H1 (cell line): ENCODE data around the gene TMEM45A. TPM values are rescaled to one million over a fixed set of nuclear protein-coding genes. Genes with fewer than 3 reads are reported as not detected.

Experiments
- CTCF ChIA-PET: fragments of 300-600 bp; sonication (Branson Sonifier 250); formaldehyde crosslinking; loops from one replicate; lab custom pipeline; 2021; ENCODE audit not compliant: partially characterized antibody; lab: Charles Lee
- POLR2A ChIA-PET: fragments of 300-600 bp; sonication (Branson Sonifier 250); formaldehyde crosslinking; loops from one replicate; lab custom pipeline; 2021; ENCODE audit warnings: inconsistent platforms; ENCODE audit not compliant: partially characterized antibody; lab: Charles Lee
- DNase-seq, 2 experiments: peaks; one replicate each; pipeline versions ENCODE4 v3.0.0 to v3.0.0-alpha.2; 2010 to 2022; ENCODE audit warnings: low spot score in 2 of 2, low read depth in 1 of 2, mixed read lengths in 1 of 2
- FAIRE-seq: peaks from 2 replicates; lab custom pipeline; 2011; peaks lifted over from hg19 to GRCh38; lab: Jason Lieb, UNC
- H2AFZ ChIP-seq: 2 replicates; pipeline ENCODE4 v1.8.1; 2012; ENCODE audit warnings: low read length, inconsistent platforms
- H2AK5ac ChIP-seq: 2 replicates; pipeline ENCODE4 v1.6.1; 2013; ENCODE audit warnings: low read depth, low read length
- H2BK120ac ChIP-seq: replicated peaks from 2 replicates; pipeline ENCODE3; 2013; ENCODE audit warnings: low read depth, low read length, inconsistent platforms
- H2BK12ac ChIP-seq: 2 replicates; pipeline ENCODE4 v1.6.1; 2013; ENCODE audit warnings: low read depth, low read length
- H2BK15ac ChIP-seq: 2 replicates; pipeline ENCODE4 v1.6.1; 2013; ENCODE audit warnings: low read length
- H2BK20ac ChIP-seq: 2 replicates; pipeline ENCODE4 v1.6.1; 2013; ENCODE audit warnings: low read length
- H2BK5ac ChIP-seq: 2 replicates; pipeline ENCODE4 v1.6.1; 2013; ENCODE audit warnings: low read depth, low read length
- H3K14ac ChIP-seq: 2 replicates; pipeline ENCODE4 v1.6.1; 2013; ENCODE audit warnings: inconsistent platforms; ENCODE audit not compliant: insufficient read length
- H3K18ac ChIP-seq: 2 replicates; pipeline ENCODE4 v1.6.1; 2013; ENCODE audit warnings: low read length; ENCODE audit errors: extremely low read depth
- H3K23ac ChIP-seq: 2 replicates; pipeline ENCODE4 v1.6.1; 2013; ENCODE audit warnings: inconsistent platforms; ENCODE audit not compliant: insufficient read length
- H3K23me2 ChIP-seq: 2 replicates; pipeline ENCODE4 v1.6.1; 2013; ENCODE audit warnings: low read depth, low read length
- H3K27ac ChIP-seq: 2 replicates; pipeline ENCODE4 v1.6.1; 2011; ENCODE audit warnings: low read depth, low read length, inconsistent platforms
- H3K27me3 ChIP-seq, 4 experiments: replicated peaks in 1 of 4; 1 replicate in 1 of 4; 2 replicates in 3 of 4; pipeline versions ENCODE4 v1.6.1 to v1.8.1; 2011 to 2013; ENCODE audit warnings: low read length in 3 of 4, mild to moderate bottlenecking in 3 of 4, inconsistent platforms in 2 of 4, mixed read lengths in 2 of 4, moderate library complexity in 1 of 4; ENCODE audit not compliant: control insufficient read depth in 3 of 4, insufficient read depth in 3 of 4; ENCODE audit errors: extremely low read depth in 1 of 4
- H3K36me3 ChIP-seq, 4 experiments: 2 replicates each; pipeline versions ENCODE4 v1.6.1 to v1.8.1; 2011 to 2013; ENCODE audit warnings: mild to moderate bottlenecking in 4 of 4, low read length in 3 of 4, moderate library complexity in 2 of 4, control low read depth in 1 of 4, inconsistent platforms in 1 of 4; ENCODE audit not compliant: insufficient read depth in 4 of 4, control insufficient read depth in 2 of 4
- H3K4ac ChIP-seq: replicated peaks from 2 replicates; pipeline ENCODE3; 2013; ENCODE audit warnings: low read length, low read depth, mixed read lengths, inconsistent platforms; ENCODE audit not compliant: insufficient read length
- H3K4me1 ChIP-seq, 4 experiments: replicated peaks in 1 of 4; 1 replicate in 1 of 4; 2 replicates in 3 of 4; pipeline versions ENCODE4 v1.6.1 to v1.8.1; 2011 to 2013; ENCODE audit warnings: low read length in 3 of 4, inconsistent platforms in 2 of 4, mixed read lengths in 1 of 4; ENCODE audit not compliant: insufficient read depth in 4 of 4, control insufficient read depth in 3 of 4
- H3K4me2 ChIP-seq, 2 experiments: 2 replicates each; pipeline versions ENCODE4 v1.6.1 to v1.8.1; 2011 to 2013; ENCODE audit warnings: low read depth in 2 of 2, low read length in 2 of 2, control low read depth in 1 of 2, inconsistent platforms in 1 of 2, mild to moderate bottlenecking in 1 of 2; ENCODE audit not compliant: insufficient read depth in 1 of 2
- H3K4me3 ChIP-seq, 4 experiments: fragments of 200-600, 300-600 bp in 1 of 4; sonication (generic), shearing (Covaris generic), sonication (Bioruptor Twin) in 1 of 4; 2 replicates each; pipeline versions ENCODE4 v1.5.1 to v1.8.1; 2011 to 2016; ENCODE audit warnings: low read length in 4 of 4, low read depth in 3 of 4, control low read depth in 2 of 4, inconsistent platforms in 2 of 4, mild to moderate bottlenecking in 2 of 4, mixed read lengths in 1 of 4, moderate library complexity in 1 of 4; ENCODE audit not compliant: insufficient read depth in 2 of 4; ENCODE audit errors: extremely low read depth in 1 of 4
- H3K56ac ChIP-seq: replicated peaks from 2 replicates; pipeline ENCODE3; 2013; ENCODE audit warnings: low read depth, mild to moderate bottlenecking, mixed read lengths, low read length, inconsistent platforms; ENCODE audit not compliant: insufficient read length
- H3K79me1 ChIP-seq: 2 replicates; pipeline ENCODE4 v1.6.1; 2013; ENCODE audit warnings: low read depth, low read length, control low read depth
- H3K79me2 ChIP-seq, 2 experiments: 2 replicates each; pipeline versions ENCODE4 v1.6.1 to v1.8.1; 2012 to 2013; ENCODE audit warnings: low read length in 2 of 2, mild to moderate bottlenecking in 2 of 2, inconsistent platforms in 1 of 2; ENCODE audit not compliant: insufficient read depth in 2 of 2, control insufficient read depth in 1 of 2
- H3K9ac ChIP-seq, 4 experiments: replicated peaks in 1 of 4; 1 replicate in 1 of 4; 2 replicates in 3 of 4; pipeline versions ENCODE4 v1.6.1 to v1.8.1; 2011 to 2013; ENCODE audit warnings: low read depth in 3 of 4, low read length in 3 of 4, control low read depth in 2 of 4, mild to moderate bottlenecking in 2 of 4, moderate library complexity in 2 of 4, inconsistent platforms in 1 of 4; ENCODE audit errors: extremely low read depth in 1 of 4
- H3K9me3 ChIP-seq, 2 experiments: 2 replicates each; pipeline versions ENCODE4 v1.6.1 to v1.8.1; 2012 to 2013; ENCODE audit warnings: mild to moderate bottlenecking in 2 of 2, moderate library complexity in 2 of 2, control low read depth in 1 of 2, inconsistent platforms in 1 of 2, low read depth in 1 of 2, low read length in 1 of 2, mixed read lengths in 1 of 2; ENCODE audit not compliant: insufficient read depth in 2 of 2
- H4K20me1 ChIP-seq, 2 experiments: replicated peaks in 1 of 2; 2 replicates each; pipeline versions ENCODE3 to v1.8.1; 2011 to 2013; ENCODE audit warnings: inconsistent platforms in 2 of 2, low read length in 2 of 2, mild to moderate bottlenecking in 1 of 2; ENCODE audit not compliant: insufficient read depth in 2 of 2, control insufficient read depth in 1 of 2
- H4K5ac ChIP-seq: 2 replicates; pipeline ENCODE4 v1.6.1; 2013; ENCODE audit warnings: low read length, low read depth, mixed read lengths, inconsistent platforms; ENCODE audit not compliant: insufficient read length
- H4K8ac ChIP-seq: 2 replicates; pipeline ENCODE4 v1.8.0; 2013; ENCODE audit warnings: mild to moderate bottlenecking, moderate library complexity, low read length, inconsistent platforms; ENCODE audit not compliant: insufficient read depth; ENCODE audit errors: extremely low read depth
- H4K91ac ChIP-seq: replicated peaks from 2 replicates; pipeline ENCODE3; 2013; ENCODE audit warnings: low read length, mixed read lengths, inconsistent platforms; ENCODE audit not compliant: insufficient read length
- ATF2 ChIP-seq: IDR thresholded peaks from 2 replicates; pipeline ENCODE4 v1.6.1; 2012; ENCODE audit warnings: low read length, inconsistent platforms
- CBX5 ChIP-seq: fragments of 300-800, 300-1000 bp; sonication (generic); IDR thresholded peaks from 2 replicates; pipeline ENCODE4 v1.7.1; 2016; ENCODE audit warnings: antibody characterized with exemption, low read length, low read depth
- CHD1 ChIP-seq: IDR thresholded peaks from 2 replicates; pipeline ENCODE4 v1.6.1; 2012; ENCODE audit warnings: low read depth, low read length, improper control_type of control experiment
- E2F6 ChIP-seq: IDR thresholded peaks from 2 replicates; pipeline ENCODE4 v1.6.1; 2012; ENCODE audit warnings: inconsistent platforms
- JUN ChIP-seq: IDR thresholded peaks from 2 replicates; pipeline ENCODE4 v1.6.1; 2011; ENCODE audit warnings: low read depth, mild to moderate bottlenecking, improper control_type of control experiment, low read length
- JUND ChIP-seq: IDR thresholded peaks from 2 replicates; pipeline ENCODE4 v1.6.1; 2011; ENCODE audit warnings: mild to moderate bottlenecking, improper control_type of control experiment, low read length
- KDM5A ChIP-seq: fragments of 200-600 bp; IDR thresholded peaks from 2 replicates; pipeline ENCODE4 v1.7.1; 2012; ENCODE audit warnings: mild to moderate bottlenecking, low read length, inconsistent platforms, mixed read lengths
- SAP30 ChIP-seq: fragments of 300-600 bp; sonication (generic); IDR thresholded peaks from 2 replicates; pipeline ENCODE4 v1.7.1; 2012; ENCODE audit warnings: low read length, moderate library complexity, mild to moderate bottlenecking, inconsistent platforms; ENCODE audit not compliant: insufficient read depth, insufficient replicate concordance
- SP1 ChIP-seq: IDR thresholded peaks from 2 replicates; pipeline ENCODE4 v1.6.1; 2011; ENCODE audit warnings: low read depth, low read length
- USF2 ChIP-seq: IDR thresholded peaks from 2 replicates; pipeline ENCODE4 v1.6.1; 2011; ENCODE audit warnings: low read length, improper control_type of control experiment
- WGBS, 2 experiments: shearing (Covaris generic) in 1 of 2; methylation state at CpG; one replicate each; pipeline versions ENCODE4 v1.1.6 to v1.1.7; 2013 to 2015; ENCODE audit warnings: low lambda C conversion rate in 2 of 2, mixed read lengths in 2 of 2, inconsistent platforms in 1 of 2, low coverage in 1 of 2, missing lambda C conversion rate in 1 of 2; ENCODE audit not compliant: insufficient replicate concordance in 2 of 2, insufficient coverage in 1 of 2, insufficient read length in 1 of 2; ENCODE audit errors: extremely low coverage in 1 of 2, missing lambda C conversion rate in 1 of 2; 5-methylcytosine and 5-hydroxymethylcytosine counted together
- polyA plus RNA-seq, 7 experiments: library from polyadenylated mRNA; depleted of rRNA in 3 of 7; stranded (reverse) in 5 of 7; unstranded in 2 of 7; fragments of >200 nt in 5 of 7; fragments of 200-250 nt in 2 of 7; gene quantifications; 1 replicate in 5 of 7; 2 replicates in 1 of 7; 4 replicates in 1 of 7; pipeline versions ENCODE4 v1.2.1 to v1.2.3, GENCODE V29; 2011 to 2013; ENCODE audit warnings: missing spikeins in 2 of 7, mixed read lengths in 2 of 7
- total RNA-seq: library from RNA; stranded (reverse); fragmentation: NEBNext Ultra II Directional; extraction: Animal tissue kit (Norgen Biotek cat#: 25700); gene quantifications from 2 replicates; pipeline ENCODE4 v1.2.1, GENCODE V29; 2021

TMEM45A gene
- total and polyA plus RNA-seq, 2 of the 8 experiments (the other 6 are each of a cell fraction or from before 2014, with no cell fraction given), result 12.9 to 14.2 TPM

- Histone ChIP-seq H3K23ac (no peak overlapping the region), H3K56ac (no peak overlapping the region), H3K27ac (no peak overlapping the region), H2BK5ac (no peak overlapping the region), H3K4me3 (no peak overlapping the region), H4K20me1 (no peaks in the 10 kb centered on the region), H3K27me3 (no peaks in the 10 kb centered on the region), H3K4ac (no peak overlapping the region), H3K4me2 (no peak overlapping the region), H3K23me2 (no peaks in the 10 kb centered on the region), H3K79me1 (no peaks in the 10 kb centered on the region), H2AFZ (no peak overlapping the region), H2AK5ac (no peak overlapping the region), H4K5ac (no peak overlapping the region), H3K4me1 (no peaks in the 10 kb centered on the region), H3K14ac (no peak overlapping the region), H2BK20ac (no peak overlapping the region), H2BK12ac (no peak overlapping the region), H3K9me3 (peaks cover 20 to 25% of the 10 kb centered on the region in 2 experiments), H3K36me3 (peaks cover 0 to 3% (median 0%) of the 10 kb centered on the region in 4 experiments; a peak in 1 of 8 replicates), H3K18ac (no peak overlapping the region), H4K8ac (no peak overlapping the region), H2BK120ac (no peak overlapping the region), H2BK15ac (no peak overlapping the region), H3K79me2 (no peaks in the 10 kb centered on the region), H4K91ac (no peak overlapping the region), H3K9ac (no peak overlapping the region)
- no peak for FAIRE-seq
- 83% methylated on average over 2 of the region's 2 CpGs; no CpG with 5 or more reads in 1 of the 2 experiments for WGBS, 2 experiments
- DNase-seq, result no peak
- CTCF ChIA-PET, result no interaction called here
- POLR2A ChIA-PET, result no interaction called here
- TF ChIP-seq JUND (no peak), E2F6 (no peak), SAP30 (no peak), CBX5 (no peak), ATF2 (no peak), JUN (no peak), SP1 (no peak), KDM5A (no peak), USF2 (no peak), CHD1 (no peak)
These were observed 21.0 kb upstream of the TMEM45A start for GRCh38 chr3:100471444-100471843.
